Motor neuron (in vitro differentiated cells): ENCODE measurements around the gene ADRA1B. TPM values are rescaled to one million over a fixed set of nuclear protein-coding genes. Genes with fewer than 3 reads are reported as not detected.

Source experiments
- ATAC-seq, 8 experiments: fragments of 200-7000 bp; cut with Tn5 transposase; replicated peaks in 6 of 8; 2 replicates each; pipeline ENCODE4 v1.8.0; 2021; ENCODE audit warnings: mild to moderate bottlenecking in 8 of 8, moderate library complexity in 8 of 8
- H3K27ac ChIP-seq, 2 donors: fragments of 250-450 bp; sonication (Bioruptor Pico); 2 replicates each; pipeline ENCODE4 v1.9.0; 2021; ENCODE audit warnings: antibody characterized with exemption in 2 of 2, mild to moderate bottlenecking in 2 of 2, moderate library complexity in 1 of 2
- H3K4me1 ChIP-seq, 2 donors: fragments of 250-450 bp; sonication (Bioruptor Pico); replicated peaks in 1 of 2; 2 replicates each; pipeline ENCODE4 v1.6.1; 2021; ENCODE audit warnings: antibody characterized with exemption in 2 of 2, mild to moderate bottlenecking in 2 of 2, moderate library complexity in 1 of 2
- H3K4me3 ChIP-seq, 5 donors: fragments of 250-450 bp; sonication (Bioruptor Pico); 2 replicates each; pipeline ENCODE4 v1.9.0; 2021; ENCODE audit warnings: antibody characterized with exemption in 5 of 5, mild to moderate bottlenecking in 5 of 5, moderate library complexity in 4 of 5
- WGBS, 10 experiments: fragments of 450-650 bp; shearing (Covaris generic); methylation state at CpG; one replicate each; pipeline ENCODE4 v1.0.0; 2022; 5-methylcytosine and 5-hydroxymethylcytosine counted together
- in situ Hi-C, 9 experiments: fragments of 400-800 bp; cut with MboI; loops; one replicate each; pipeline ENCODE4 v1.15.0; 2021; ENCODE audit warnings: low sequenced_read_pairs in 9 of 9, low pct_unique_long_range_greater_than_20kb in 2 of 9; ENCODE audit not compliant: unreplicated experiment in 9 of 9
- total RNA-seq, 8 experiments: library from RNA; unstranded; fragments of 300-600 nt; gene quantifications; 2 replicates each; pipeline versions ENCODE4 v1.2.3 to v1.2.4, GENCODE V29; 2022

The ADRA1B gene
- total RNA-seq, 8 experiments from 2014 or later = 0.25 to 4.8 (median 0.57) TPM; not detected in 1

DNA sequence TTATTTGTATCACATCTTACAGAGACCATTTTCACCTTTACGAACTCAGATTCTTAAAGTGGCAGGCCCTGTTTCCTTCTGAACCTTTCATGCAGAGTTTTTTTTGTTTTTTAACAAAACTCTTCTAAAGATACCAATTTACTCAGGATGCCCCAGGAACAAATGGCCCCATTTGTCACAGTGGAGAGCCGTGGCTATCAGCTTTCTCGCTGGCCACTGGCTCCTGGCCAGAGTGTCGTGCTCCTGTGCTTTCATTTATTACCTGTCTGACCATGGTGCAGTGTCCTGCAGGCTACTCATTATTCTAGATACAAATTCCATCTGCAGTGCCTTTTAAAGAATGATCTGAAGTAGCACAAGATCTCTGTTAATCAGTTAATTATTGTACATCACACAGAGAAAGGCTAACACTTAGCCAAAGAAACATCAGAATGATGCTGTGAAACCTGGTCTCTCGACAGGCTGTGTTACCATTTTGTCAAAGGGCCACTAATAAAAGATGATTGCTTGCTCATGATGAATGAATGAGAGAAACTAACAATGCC lies 27.8 kb downstream of the ADRA1B start:
- no peak overlapping the region for H3K4me3 ChIP-seq
- peak in 1 of 8 experiments; percentile 34 for ATAC-seq
- H3K27ac ChIP-seq = no peak overlapping the region
- in situ Hi-C loops = no loop called here
- 44 to 100% (median 63%) methylated on average over 1 to 5 of the region's 5 CpGs; no CpG with 5 or more reads in 1 of the 10 experiments for WGBS, 10 experiments
- peaks cover 2 to 8% of the 10 kb centered on the region in 2 donors for H3K4me1 ChIP-seq

- in situ Hi-C loops = no loop called here
- ATAC-seq = no peak
- Histone ChIP-seq H3K27ac (no peak overlapping the region), H3K4me1 (peaks cover 2 to 8% of the 10 kb centered on the region in 2 donors), H3K4me3 (no peak overlapping the region)
- 29 to 100% (median 76%) methylated on average over 1 to 2 of the region's 2 CpGs; no CpG with 5 or more reads in 3 of the 10 experiments for WGBS, 10 experiments
Measured at GRCh38 chr5:159945359-159945758, 29.1 kb downstream of the ADRA1B start.

DNA sequence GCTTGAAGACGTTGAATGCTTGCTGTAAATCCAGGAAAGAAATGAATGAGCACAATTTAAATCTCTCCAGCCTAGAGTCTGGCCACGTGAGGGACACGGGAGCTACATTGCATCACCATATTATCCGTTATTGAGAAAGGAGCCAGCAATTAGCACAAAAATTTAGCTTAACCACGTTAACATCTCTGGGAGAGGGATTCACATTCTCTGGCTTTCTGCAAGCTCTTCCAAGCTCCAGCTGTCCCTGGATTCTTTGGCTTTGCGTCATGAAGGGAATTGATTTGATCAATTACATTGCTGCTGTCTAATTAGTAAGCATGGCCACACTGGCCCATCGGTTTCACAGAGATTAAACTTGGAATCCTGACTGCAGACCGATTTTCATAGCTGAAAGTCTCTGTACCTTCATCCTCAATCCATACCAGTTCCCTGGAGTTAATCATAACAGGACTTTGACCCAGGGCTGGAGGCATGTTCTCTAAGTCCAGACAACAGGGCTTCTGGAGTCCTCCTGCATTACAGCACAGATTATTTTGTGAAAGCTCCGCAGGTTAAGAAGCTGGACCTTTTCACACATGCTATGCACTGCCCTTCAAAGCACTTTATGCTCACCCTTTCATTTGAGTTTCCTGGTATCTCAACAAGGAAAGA lies 31.6 kb downstream of the ADRA1B start:
- Histone ChIP-seq H3K27ac (no peak overlapping the region), H3K4me3 (no peak overlapping the region), H3K4me1 (peaks cover 2 to 8% of the 10 kb centered on the region in 2 donors)
- ATAC-seq = peak in 5 of 8 experiments; percentile 21 to 84 (median 43)
- WGBS, 10 experiments = 22 to 80% (median 64%) methylated on average over 2 to 8 of the region's 9 CpGs; no CpG with 5 or more reads in 1 of the 10 experiments
- in situ Hi-C loops = no loop called here

- H3K4me1 ChIP-seq = peaks cover 0 to 4% of the 10 kb centered on the region in 2 donors
- ATAC-seq = no peak
- H3K4me3 ChIP-seq = no peak overlapping the region
- H3K27ac ChIP-seq = no peak overlapping the region
- 39 to 88% (median 69%) methylated on average over 3 to 6 of the region's 10 CpGs; no CpG with 5 or more reads in 6 of the 10 experiments for WGBS, 10 experiments
- in situ Hi-C loops = loop anchor here in 1 of 9 experiments (25.0 kb wide), 1 partner anchor 514 kb away; no protein-coding TSS in a partner anchor
Measured at GRCh38 chr5:159951387-159951786, 35.1 kb downstream of the ADRA1B start.

GRCh38 chr5:159951834-159952233 lies 35.6 kb downstream of the ADRA1B start:
- no peak for ATAC-seq

GRCh38 chr5:159953609-159954008 lies 37.3 kb downstream of the ADRA1B start:
- ATAC-seq = no peak
- WGBS, 10 experiments = 71 to 90% (median 80%) methylated on average over 1 to 3 of the region's 3 CpGs; no CpG with 5 or more reads in 4 of the 10 experiments
- Histone ChIP-seq H3K27ac (no peak overlapping the region), H3K4me3 (no peak overlapping the region), H3K4me1 (no peaks in the 10 kb centered on the region)
- in situ Hi-C loops = loop anchor here in 1 of 9 experiments (25.0 kb wide), 1 partner anchor 516 kb away; no protein-coding TSS in a partner anchor

More at GRCh38 chr5:159951834-159952233, 35.6 kb downstream of the ADRA1B start:
- WGBS, 10 experiments = 23 to 100% (median 60%) methylated on average over 1 to 3 of the region's 3 CpGs; no CpG with 5 or more reads in 1 of the 10 experiments
- H3K4me1 ChIP-seq = peaks cover 0 to 4% of the 10 kb centered on the region in 2 donors
- in situ Hi-C loops = loop anchor here in 1 of 9 experiments (25.0 kb wide), 1 partner anchor 515 kb away; no protein-coding TSS in a partner anchor
- no peak overlapping the region for H3K27ac ChIP-seq
- no peak overlapping the region for H3K4me3 ChIP-seq

DNA sequence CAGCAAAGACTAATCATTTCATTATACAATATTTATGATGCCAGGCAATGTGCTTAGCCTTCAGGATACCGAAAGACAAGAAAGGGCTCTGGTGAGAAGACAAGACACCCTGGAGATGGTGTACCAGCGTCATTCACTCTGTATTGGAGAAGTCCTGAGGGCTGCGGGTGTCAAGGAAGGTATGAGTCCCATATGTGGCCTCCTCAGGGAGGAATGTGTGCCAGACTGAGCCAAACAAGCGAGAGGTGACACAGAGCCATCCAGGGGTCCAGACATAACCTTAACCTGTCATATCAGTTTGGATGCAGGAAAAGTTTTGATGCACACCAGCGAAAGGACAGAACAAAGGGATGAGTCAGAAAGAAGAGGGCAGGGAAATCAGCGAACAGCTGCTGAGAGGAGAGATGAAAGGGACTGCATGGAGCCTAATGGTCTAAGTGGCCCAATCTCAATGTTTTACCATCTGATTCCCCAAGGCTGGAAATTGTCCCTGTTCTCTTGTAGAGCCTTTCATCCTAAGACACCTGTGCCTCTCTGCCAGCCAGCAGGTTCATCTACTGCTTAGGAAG lies 38.9 kb downstream of the ADRA1B start:
- Histone ChIP-seq H3K27ac (no peak overlapping the region), H3K4me3 (no peak overlapping the region), H3K4me1 (no peaks in the 10 kb centered on the region)
- in situ Hi-C loops = loop anchor here in 1 of 9 experiments (25.0 kb wide), 1 partner anchor 518 kb away; no protein-coding TSS in a partner anchor
- WGBS, 10 experiments = 54 to 100% (median 80%) methylated on average over 1 to 4 of the region's 6 CpGs; no CpG with 5 or more reads in 1 of the 10 experiments
- ATAC-seq = no peak

GRCh38 chr5:159956074-159956473 lies 39.8 kb downstream of the ADRA1B start:
- in situ Hi-C loops = loop anchor here in 1 of 9 experiments (25.0 kb wide), 1 partner anchor 519 kb away; no protein-coding TSS in a partner anchor
- Histone ChIP-seq H3K27ac (no peak overlapping the region), H3K4me3 (no peak overlapping the region), H3K4me1 (no peaks in the 10 kb centered on the region)
- WGBS, 10 experiments = 0 to 80% (median 50%) methylated on average over 1 of the region's 1 CpG; no CpG with 5 or more reads in 4 of the 10 experiments
- no peak for ATAC-seq

- no peak overlapping the region for H3K4me3 ChIP-seq
- H3K4me1 ChIP-seq = no peaks in the 10 kb centered on the region
- in situ Hi-C loops = loop anchor here in 1 of 9 experiments (25.0 kb wide), 1 partner anchor 524 kb away; no protein-coding TSS in a partner anchor
- H3K27ac ChIP-seq = no peak overlapping the region
- peak in 2 of 8 experiments; percentile 36 to 53 for ATAC-seq
- 76 to 95% (median 88%) methylated on average over 3 to 7 of the region's 8 CpGs; no CpG with 5 or more reads in 1 of the 10 experiments for WGBS, 10 experiments
Measured at GRCh38 chr5:159961176-159962160, 45.2 kb downstream of the ADRA1B start.

- Histone ChIP-seq H3K4me1 (no peaks in the 10 kb centered on the region), H3K4me3 (no peak overlapping the region), H3K27ac (no peak overlapping the region)
- ATAC-seq = no peak
- WGBS, 10 experiments = 67 to 100% (median 90%) methylated on average over 1 to 4 of the region's 4 CpGs; no CpG with 5 or more reads in 3 of the 10 experiments
- in situ Hi-C loops = loop anchor here in 1 of 9 experiments (25.0 kb wide), 1 partner anchor 525 kb away; no protein-coding TSS in a partner anchor
Measured at GRCh38 chr5:159962214-159962613, 45.9 kb downstream of the ADRA1B start.

DNA sequence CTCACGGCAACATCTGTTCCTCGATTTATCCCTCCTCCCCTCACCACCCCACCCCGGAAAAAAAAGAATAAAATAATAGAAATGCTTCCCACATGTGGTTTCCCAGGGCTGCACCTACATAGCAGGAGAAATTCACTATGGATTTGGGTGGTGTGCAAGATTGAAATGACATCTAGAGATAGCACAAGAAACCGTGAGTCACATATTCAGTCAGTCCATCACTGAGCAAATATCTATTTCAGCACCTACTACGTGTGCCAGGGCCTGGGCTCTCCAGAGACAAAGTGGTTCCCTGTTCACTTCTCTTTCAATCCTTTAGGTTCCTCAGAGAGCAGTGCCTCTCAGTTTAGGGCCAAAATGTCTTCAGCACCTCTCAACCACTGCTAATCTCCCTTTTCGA lies 47.7 kb downstream of the ADRA1B start:
- peak in 1 of 8 experiments; percentile 51 for ATAC-seq
- no peak overlapping the region for H3K4me3 ChIP-seq
- no peaks in the 10 kb centered on the region for H3K4me1 ChIP-seq
- no peak overlapping the region for H3K27ac ChIP-seq
- 20 to 80% (median 61%) methylated on average over 1 to 6 of the region's 6 CpGs; no CpG with 5 or more reads in 3 of the 10 experiments for WGBS, 10 experiments
- in situ Hi-C loops = loop anchor here in 1 of 9 experiments (25.0 kb wide), 1 partner anchor 527 kb away; no protein-coding TSS in a partner anchor
